ENCODE results near the gene PDE9A. TPM values are rescaled to one million over a fixed set of nuclear protein-coding genes. Genes with fewer than 3 reads are reported as not detected.

Gene PDE9A
- total RNA-seq, 4 donors from 2014 or later = 29.2 to 68.4 (median 40.4) TPM

DNA sequence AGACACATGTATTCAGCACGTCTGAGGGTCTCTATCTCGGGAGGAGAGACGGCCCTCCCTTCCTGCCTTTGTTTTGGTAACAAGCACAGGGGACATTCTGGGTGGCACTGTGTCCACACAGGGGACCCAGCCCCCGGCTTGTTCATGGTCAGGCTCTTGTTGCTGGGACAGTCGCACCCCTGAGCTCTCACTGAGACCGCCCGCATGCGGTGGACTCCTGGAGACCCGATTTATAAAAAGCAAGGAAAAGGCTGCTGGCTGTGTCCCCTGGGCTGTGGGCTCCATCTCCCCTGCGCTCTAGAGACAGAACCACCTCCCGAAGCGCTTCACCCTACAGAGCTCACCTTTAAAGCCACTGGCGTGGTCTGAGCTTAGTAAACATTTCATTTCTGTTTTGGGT lies 122.5 kb downstream of the PDE9A start:
- TF ChIP-seq, protein P1, sequence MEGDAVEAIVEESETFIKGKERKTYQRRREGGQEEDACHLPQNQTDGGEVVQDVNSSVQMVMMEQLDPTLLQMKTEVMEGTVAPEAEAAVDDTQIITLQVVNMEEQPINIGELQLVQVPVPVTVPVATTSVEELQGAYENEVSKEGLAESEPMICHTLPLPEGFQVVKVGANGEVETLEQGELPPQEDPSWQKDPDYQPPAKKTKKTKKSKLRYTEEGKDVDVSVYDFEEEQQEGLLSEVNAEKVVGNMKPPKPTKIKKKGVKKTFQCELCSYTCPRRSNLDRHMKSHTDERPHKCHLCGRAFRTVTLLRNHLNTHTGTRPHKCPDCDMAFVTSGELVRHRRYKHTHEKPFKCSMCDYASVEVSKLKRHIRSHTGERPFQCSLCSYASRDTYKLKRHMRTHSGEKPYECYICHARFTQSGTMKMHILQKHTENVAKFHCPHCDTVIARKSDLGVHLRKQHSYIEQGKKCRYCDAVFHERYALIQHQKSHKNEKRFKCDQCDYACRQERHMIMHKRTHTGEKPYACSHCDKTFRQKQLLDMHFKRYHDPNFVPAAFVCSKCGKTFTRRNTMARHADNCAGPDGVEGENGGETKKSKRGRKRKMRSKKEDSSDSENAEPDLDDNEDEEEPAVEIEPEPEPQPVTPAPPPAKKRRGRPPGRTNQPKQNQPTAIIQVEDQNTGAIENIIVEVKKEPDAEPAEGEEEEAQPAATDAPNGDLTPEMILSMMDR (IDR thresholded peaks at IDR 0.05) = no peak
- TF ChIP-seq POLR2AphosphoS5 (IDR thresholded peaks at IDR 0.05) = no peak
- TF ChIP-seq EP300 (IDR thresholded peaks at IDR 0.05) = no peak
- TF ChIP-seq POLR2A (IDR thresholded peaks at IDR 0.05; ENCODE audit: low read depth) = no peak
- Histone ChIP-seq H3K36me3 (peaks cover 7 to 58% (median 32%) of the 10 kb centered on the region in 4 donors), H3K27ac (replicated peaks in 1 of 4) (no peak overlapping the region), H3K4me3 (no peak overlapping the region), H3K27me3 (peaks cover 0 to 26% (median 0%) of the 10 kb centered on the region in 4 donors), H3K4me1 (peaks cover 3 to 5% (median 4%) of the 10 kb centered on the region in 4 donors), H3K9me3 (no peaks in the 10 kb centered on the region)
- DNase-seq (ENCODE audit: extremely low spot score) = no peak
- 90% methylated on average over 13 of the region's 13 CpGs for WGBS
- intact Hi-C loops (cut with DNase I) = no loop called here

DNA sequence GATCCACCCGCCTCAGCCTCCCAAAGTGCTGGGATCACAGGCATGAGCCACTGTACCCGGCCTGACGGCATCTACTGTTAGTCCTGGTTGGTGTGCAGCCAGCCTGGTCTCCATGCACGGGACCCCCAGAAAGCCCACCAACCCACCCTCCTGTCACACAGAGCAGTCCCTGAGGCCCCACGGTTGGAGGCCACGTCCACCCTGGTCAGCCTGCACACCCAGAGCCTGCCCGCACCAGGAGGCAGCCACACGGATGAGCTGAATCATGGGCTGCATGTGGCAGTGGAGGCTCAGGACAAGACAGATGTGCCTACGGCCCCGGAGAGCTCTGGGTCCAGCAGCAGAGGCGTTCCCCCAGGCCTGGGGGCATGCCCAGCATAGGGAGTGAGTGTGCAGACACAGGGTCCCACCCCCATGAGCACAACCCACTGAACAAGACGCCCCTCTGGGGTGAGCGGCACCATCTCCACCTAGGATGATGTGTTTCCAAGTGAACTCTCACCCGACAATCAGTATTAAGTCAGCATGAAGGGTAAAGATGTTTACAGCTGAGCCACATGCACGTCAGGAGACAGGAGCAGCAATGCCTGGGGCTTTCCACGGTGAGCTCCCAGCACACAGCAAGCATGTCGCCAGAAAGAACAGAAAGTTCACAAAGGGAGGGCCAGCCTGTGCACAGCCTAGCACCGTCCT lies 123.8 kb downstream of the PDE9A start:
- peaks cover 12 to 18% (median 17%) of the 10 kb centered on the region in 4 donors for H3K4me1 ChIP-seq
- H3K36me3 ChIP-seq = peaks cover 0 to 45% (median 21%) of the 10 kb centered on the region in 4 donors
- no peak overlapping the region for H3K4me3 ChIP-seq
- 81% methylated on average over 14 of the region's 18 CpGs for WGBS
- TF ChIP-seq EP300 (IDR thresholded peaks at IDR 0.05) = no peak
- no peak for TF ChIP-seq POLR2AphosphoS5 (IDR thresholded peaks at IDR 0.05)
- no peak for TF ChIP-seq POLR2A (IDR thresholded peaks at IDR 0.05; ENCODE audit: low read depth)
- TF ChIP-seq, protein P1 (IDR thresholded peaks at IDR 0.05) = no peak
- DNase-seq (ENCODE audit: extremely low spot score) = no peak
- intact Hi-C loops (cut with DNase I) = no loop called here
- no peak overlapping the region for H3K27ac ChIP-seq (replicated peaks in 1 of 4)
- no peaks in the 10 kb centered on the region for H3K9me3 ChIP-seq
- H3K27me3 ChIP-seq = peaks cover 0 to 39% (median 0%) of the 10 kb centered on the region in 4 donors

DNA sequence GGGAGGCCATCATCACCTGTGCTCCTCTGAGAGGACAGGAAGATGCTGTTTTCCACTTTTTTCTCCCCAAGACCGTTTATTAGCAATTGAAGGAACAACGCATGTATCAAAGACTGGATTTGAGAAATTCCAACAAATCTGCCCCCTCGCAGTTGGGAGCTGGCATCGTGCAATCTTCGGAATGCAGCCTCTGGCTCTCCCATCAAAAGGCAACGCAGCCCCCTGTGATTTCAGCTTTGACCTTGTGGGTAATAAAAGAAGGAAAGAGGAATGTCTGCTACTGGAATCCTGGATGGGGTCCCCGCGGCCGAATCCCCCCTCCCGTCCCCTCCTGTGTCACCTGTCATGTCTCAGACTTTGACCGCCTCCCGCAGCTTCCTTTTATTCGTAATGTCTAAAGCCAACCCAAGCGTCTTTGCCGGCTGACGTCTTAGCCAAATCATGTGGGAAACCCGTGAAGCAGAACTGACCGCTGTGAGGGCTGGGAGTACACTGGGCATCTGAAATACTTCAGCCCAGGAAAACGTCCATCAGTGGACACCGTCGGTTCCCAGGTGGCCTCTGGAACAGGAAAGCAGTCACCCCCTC lies 124.4 kb downstream of the PDE9A start:
- Histone ChIP-seq H3K27me3 (peaks cover 0 to 43% (median 0%) of the 10 kb centered on the region in 4 donors), H3K4me1 (peaks cover 12 to 23% (median 19%) of the 10 kb centered on the region in 4 donors), H3K9me3 (no peaks in the 10 kb centered on the region), H3K4me3 (no peak overlapping the region), H3K27ac (replicated peaks in 1 of 4) (no peak overlapping the region), H3K36me3 (peaks cover 0 to 38% (median 18%) of the 10 kb centered on the region in 4 donors)
- intact Hi-C loops (cut with DNase I) = no loop called here
- DNase-seq (ENCODE audit: extremely low spot score) = no peak
- no peak for TF ChIP-seq POLR2A (IDR thresholded peaks at IDR 0.05; ENCODE audit: low read depth)
- TF ChIP-seq POLR2AphosphoS5 (IDR thresholded peaks at IDR 0.05) = no peak
- TF ChIP-seq, protein P1 (IDR thresholded peaks at IDR 0.05) = no peak
- no peak for TF ChIP-seq EP300 (IDR thresholded peaks at IDR 0.05)
- WGBS = 80% methylated on average over 18 of the region's 21 CpGs

DNA sequence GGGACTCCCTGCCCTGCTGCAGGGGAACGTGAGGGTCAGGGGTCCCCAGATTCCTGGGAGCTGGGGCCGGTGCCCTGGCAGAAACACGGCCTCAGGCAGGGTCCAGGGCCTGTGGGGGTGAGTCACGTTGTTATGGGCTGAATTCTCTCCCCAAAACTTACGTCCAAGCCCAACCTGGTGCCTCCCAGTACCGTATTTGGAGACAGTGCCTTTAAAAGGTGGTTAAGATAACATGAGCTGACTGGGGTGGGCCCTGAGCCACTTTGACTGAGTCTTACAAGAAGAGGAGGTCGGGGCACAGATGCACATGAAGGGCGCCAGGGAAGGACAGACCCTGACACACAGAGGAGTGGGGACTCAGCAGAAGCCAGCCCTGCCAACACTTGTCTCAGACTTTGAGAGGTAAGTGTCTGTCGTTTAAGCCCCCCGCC lies 126.0 kb downstream of the PDE9A start:
- Histone ChIP-seq H3K9me3 (no peaks in the 10 kb centered on the region), H3K4me3 (no peak overlapping the region), H3K36me3 (peaks cover 0 to 27% (median 10%) of the 10 kb centered on the region in 4 donors), H3K4me1 (peaks cover 15 to 31% (median 25%) of the 10 kb centered on the region in 4 donors), H3K27me3 (peaks cover 0 to 52% (median 0%) of the 10 kb centered on the region in 4 donors), H3K27ac (replicated peaks in 1 of 4) (no peak overlapping the region)
- TF ChIP-seq, protein P1 (IDR thresholded peaks at IDR 0.05) = no peak
- TF ChIP-seq EP300 (IDR thresholded peaks at IDR 0.05) (no peak), POLR2AphosphoS5 (IDR thresholded peaks at IDR 0.05) (no peak), POLR2A (IDR thresholded peaks at IDR 0.05; ENCODE audit: low read depth) (no peak)
- 73% methylated on average over 10 of the region's 10 CpGs for whole genome bisulfite sequencing
- intact Hi-C loops (cut with DNase I) = no loop called here
- DNase-seq (ENCODE audit: extremely low spot score) = no peak

Measured in esophagus muscularis mucosa (tissue), 4 donors.